NCI-H146 (cell line): ENCODE data around the gene SCN10A.
A peak's percentile ranks its signal among the peaks of the same experiment; 100 is the strongest.

Source experiments
- DNase-seq: peaks from one replicate; lab custom pipeline; 2025; lab: John Stamatoyannopoulos, UW

The SCN10A gene

GRCh38 chr3:38773528-38773927 is 42.5 kb downstream of the SCN10A start:
- no peak for DNase-seq

- DNase-seq, result no peak
Measured at GRCh38 chr3:38763569-38763968, 52.4 kb downstream of the SCN10A start.

GRCh38 chr3:38758557-38758956 is 57.5 kb downstream of the SCN10A start:
- no peak for DNase-seq

GRCh38 chr3:38757721-38758120 is 58.3 kb downstream of the SCN10A start:
- no peak for DNase-seq

GRCh38 chr3:38756892-38757291 is 59.1 kb downstream of the SCN10A start:
- no peak for DNase-seq

- no peak for DNase-seq
Measured at GRCh38 chr3:38755130-38755529, 60.9 kb downstream of the SCN10A start.

- no peak for DNase-seq
Measured at GRCh38 chr3:38746641-38747040, 69.4 kb downstream of the SCN10A start.

GRCh38 chr3:38743043-38743442 is 73.0 kb downstream of the SCN10A start:
- no peak for DNase-seq

GRCh38 chr3:38742550-38742949 is 73.5 kb downstream of the SCN10A start:
- no peak for DNase-seq

- no peak for DNase-seq
Measured at GRCh38 chr3:38740537-38740936, 75.5 kb downstream of the SCN10A start.

- DNase-seq, result no peak
Measured at GRCh38 chr3:38739931-38740330, 76.1 kb downstream of the SCN10A start.

GRCh38 chr3:38739396-38739689 is 76.7 kb downstream of the SCN10A start:
- no peak for DNase-seq

- DNase-seq, result no peak
Measured at GRCh38 chr3:38738630-38739395, 77.2 kb downstream of the SCN10A start.

GRCh38 chr3:38731522-38731921 is 84.5 kb downstream of the SCN10A start:
- no peak for DNase-seq

- DNase-seq, result no peak
Measured at GRCh38 chr3:38730281-38730680, 85.7 kb downstream of the SCN10A start.

GRCh38 chr3:38728008-38728407 is 88.0 kb downstream of the SCN10A start:
- no peak for DNase-seq

GRCh38 chr3:38726751-38727150 is 89.3 kb downstream of the SCN10A start:
- DNase-seq, result peak; percentile 2

- DNase-seq, result no peak
Measured at GRCh38 chr3:38725726-38726419, 90.1 kb downstream of the SCN10A start.

GRCh38 chr3:38724392-38724736 is 91.7 kb downstream of the SCN10A start:
- DNase-seq, result no peak

GRCh38 chr3:38723569-38724391 is 92.2 kb downstream of the SCN10A start:
- no peak for DNase-seq

GRCh38 chr3:38722781-38723568 is 93.0 kb downstream of the SCN10A start:
- DNase-seq, result no peak

GRCh38 chr3:38721207-38721772 is 94.7 kb downstream of the SCN10A start:
- no peak for DNase-seq
